GM19467 (cell line): ENCODE results near the gene WDFY2.

Experiments
- ATAC-seq: cut with Tn5 transposase; IDR thresholded peaks from one replicate; pipeline ENCODE4 v1.9.1; 2021; ENCODE audit warnings: mild to moderate bottlenecking, moderate library complexity; ENCODE audit not compliant: unreplicated experiment

WDFY2 gene

GRCh38 chr13:51763486-51763885 is 179.2 kb downstream of the WDFY2 start:
- ATAC-seq, result no peak

- ATAC-seq, result peak; percentile 83
Measured at GRCh38 chr13:51764184-51765141, 180.2 kb downstream of the WDFY2 start.

- no peak for ATAC-seq
Measured at GRCh38 chr13:51765142-51765515, 180.9 kb downstream of the WDFY2 start.

GRCh38 chr13:51767100-51767499 is 182.8 kb downstream of the WDFY2 start:
- ATAC-seq, result no peak

- no peak for ATAC-seq
Measured at GRCh38 chr13:51768378-51768921, 184.2 kb downstream of the WDFY2 start.

GRCh38 chr13:51768976-51769375 is 184.7 kb downstream of the WDFY2 start:
- ATAC-seq, result no peak

GRCh38 chr13:51769455-51770127 is 185.3 kb downstream of the WDFY2 start:
- ATAC-seq, result no peak

- no peak for ATAC-seq
Measured at GRCh38 chr13:51770160-51770559, 185.9 kb downstream of the WDFY2 start.

GRCh38 chr13:51770681-51771417 is 186.6 kb downstream of the WDFY2 start:
- ATAC-seq, result no peak

GRCh38 chr13:51771418-51772104 is 187.3 kb downstream of the WDFY2 start:
- no peak for ATAC-seq

- ATAC-seq, result no peak
Measured at GRCh38 chr13:51772105-51772455, 187.8 kb downstream of the WDFY2 start.

- ATAC-seq, result no peak
Measured at GRCh38 chr13:51772781-51773180, 188.5 kb downstream of the WDFY2 start.

GRCh38 chr13:51773515-51773914 is 189.3 kb downstream of the WDFY2 start:
- ATAC-seq, result no peak

- ATAC-seq, result no peak
Measured at GRCh38 chr13:51776179-51776578, 191.9 kb downstream of the WDFY2 start.

GRCh38 chr13:51777921-51778320 is 193.7 kb downstream of the WDFY2 start:
- ATAC-seq, result no peak

GRCh38 chr13:51778392-51778791 is 194.1 kb downstream of the WDFY2 start:
- ATAC-seq, result no peak

- no peak for ATAC-seq
Measured at GRCh38 chr13:51780099-51780498, 195.8 kb downstream of the WDFY2 start.

GRCh38 chr13:51781246-51782022 is 197.2 kb downstream of the WDFY2 start:
- no peak for ATAC-seq

- no peak for ATAC-seq
Measured at GRCh38 chr13:51782026-51782710, 197.9 kb downstream of the WDFY2 start.
